Measurements from ENCODE around the gene TH.

Gene TH

GRCh38 chr11:2121227-2122130 lies 50.1 kb downstream of the TH start:
- no peak for DNase-seq (ENCODE audit: low read depth)
- TF ChIP-seq CTCF (conservative IDR thresholded peaks at IDR 0.05; ENCODE audit: low read depth, low read length) = no peak
- no peak overlapping the region for H3K4me3 ChIP-seq (ENCODE audit: low read length)

GRCh38 chr11:2120359-2121100 lies 51.1 kb downstream of the TH start:
- no peak for DNase-seq (ENCODE audit: low read depth)
- H3K4me3 ChIP-seq (ENCODE audit: low read length) = no peak overlapping the region
- TF ChIP-seq CTCF (conservative IDR thresholded peaks at IDR 0.05; ENCODE audit: low read depth, low read length) = no peak

- DNase-seq (ENCODE audit: low read depth) = no peak
- H3K4me3 ChIP-seq (ENCODE audit: low read length) = no peak overlapping the region
- TF ChIP-seq CTCF (conservative IDR thresholded peaks at IDR 0.05; ENCODE audit: low read depth, low read length) = no peak
These were observed 52.9 kb downstream of the TH start for GRCh38 chr11:2118677-2119076.

GRCh38 chr11:2116680-2117079 lies 54.9 kb downstream of the TH start:
- H3K4me3 ChIP-seq (ENCODE audit: low read length) = no peak overlapping the region
- no peak for TF ChIP-seq CTCF (conservative IDR thresholded peaks at IDR 0.05; ENCODE audit: low read depth, low read length)
- no peak for DNase-seq (ENCODE audit: low read depth)

GRCh38 chr11:2115308-2115707 lies 56.3 kb downstream of the TH start:
- DNase-seq (ENCODE audit: low read depth) = no peak
- H3K4me3 ChIP-seq (ENCODE audit: low read length) = no peak overlapping the region
- no peak for TF ChIP-seq CTCF (conservative IDR thresholded peaks at IDR 0.05; ENCODE audit: low read depth, low read length)

GRCh38 chr11:2114430-2115241 lies 57.0 kb downstream of the TH start:
- no peak overlapping the region for H3K4me3 ChIP-seq (ENCODE audit: low read length)
- no peak for TF ChIP-seq CTCF (conservative IDR thresholded peaks at IDR 0.05; ENCODE audit: low read depth, low read length)
- DNase-seq (ENCODE audit: low read depth) = no peak
